Loucy (cell line): ENCODE measurements around the gene PCDHA9.
"Not testable (repeated sequence)": the region's sequence is repeated elsewhere in the genome, so short reads cannot be mapped to it uniquely, and the experiment has no call there.

ENCODE experiments used
- H2AFZ ChIP-seq: fragments of 200-600 bp; sonication (generic); 2 replicates; pipeline ENCODE4 v1.6.0; 2016; ENCODE audit warnings: antibody characterized with exemption, mild to moderate bottlenecking, low read length, moderate library complexity
- H3F3A ChIP-seq: fragments of 200-600 bp; 2 replicates; pipeline ENCODE4 v1.6.0; 2016; ENCODE audit warnings: antibody characterized with exemption, low read depth, mild to moderate bottlenecking
- H3K27me3 ChIP-seq: fragments of 200-600 bp; sonication (generic); 2 replicates; pipeline ENCODE4 v1.6.1; 2014; ENCODE audit warnings: low read length, mild to moderate bottlenecking; ENCODE audit not compliant: insufficient read depth, poor library complexity, severe bottlenecking
- H3K36me3 ChIP-seq: fragments of 200-600 bp; sonication (generic); 2 replicates; pipeline ENCODE4 v1.6.1; 2016; ENCODE audit warnings: low read length; ENCODE audit not compliant: insufficient read depth
- H3K4me1 ChIP-seq: fragments of 200-600 bp; sonication (generic); 2 replicates; pipeline ENCODE4 v1.5.1; 2014; ENCODE audit warnings: low read length, mild to moderate bottlenecking; ENCODE audit not compliant: insufficient read depth, poor library complexity, severe bottlenecking
- H3K4me2 ChIP-seq: fragments of 200-600 bp; sonication (generic); 2 replicates; pipeline ENCODE4 v1.6.0; 2014; ENCODE audit warnings: antibody characterized with exemption, low read length, low read depth, mild to moderate bottlenecking; ENCODE audit not compliant: poor library complexity, severe bottlenecking
- H3K4me3 ChIP-seq: fragments of 200-600 bp; sonication (generic); 2 replicates; pipeline ENCODE4 v1.5.1; 2014; ENCODE audit warnings: low read length, mild to moderate bottlenecking, mixed read lengths; ENCODE audit not compliant: poor library complexity, severe bottlenecking
- H3K79me2 ChIP-seq: fragments of 200-600 bp; sonication (generic); 2 replicates; pipeline ENCODE4 v1.6.1; 2014; ENCODE audit warnings: low read length; ENCODE audit not compliant: insufficient read depth
- H3K9ac ChIP-seq: fragments of 200-600 bp; sonication (generic); 2 replicates; pipeline ENCODE4 v1.6.0; 2014; ENCODE audit warnings: mild to moderate bottlenecking, low read depth, low read length, moderate library complexity; ENCODE audit not compliant: poor library complexity, severe bottlenecking
- H3K9me2 ChIP-seq: fragments of 200-600 bp; sonication (generic); replicated peaks from 2 replicates; pipeline ENCODE4 v1.6.1; 2016; ENCODE audit warnings: low read depth, low read length, mixed read lengths
- H3K9me3 ChIP-seq: fragments of 200-600 bp; sonication (generic); 2 replicates; pipeline ENCODE4 v1.6.1; 2014; ENCODE audit warnings: mild to moderate bottlenecking, antibody characterized with exemption, low read length, low read depth; ENCODE audit not compliant: insufficient read depth
- H4K20me1 ChIP-seq: fragments of 200-600 bp; sonication (generic); 2 replicates; pipeline ENCODE4 v1.6.0; 2014; ENCODE audit warnings: antibody characterized with exemption, low read length, mild to moderate bottlenecking; ENCODE audit not compliant: insufficient read depth, poor library complexity, severe bottlenecking
- CTCF ChIP-seq: fragments of 200-600 bp; sonication (generic); conservative IDR thresholded peaks from 2 replicates; pipeline ENCODE4 v1.5.1; 2014; ENCODE audit warnings: mild to moderate bottlenecking, antibody characterized with exemption, low read length
- EZH2phosphoT487 ChIP-seq: fragments of 200-600 bp; IDR thresholded peaks from 2 replicates; pipeline ENCODE4 v1.6.1; 2018; ENCODE audit warnings: antibody characterized with exemption, mild to moderate bottlenecking, moderate library complexity, borderline replicate concordance

PCDHA9 gene

GRCh38 chr5:140827704-140828361, 20.3 kb upstream of the PCDHA9 start, which contains the start of gene PCDHA6:
TSS of gene PCDHA6 (plus strand) at chr5:140827960. CDS start at chr5:140828092, 132 bp downstream.
- Histone ChIP-seq H3K4me2 (no peak within 1 kb of the TSS), H3K4me1 (no peaks in the 10 kb centered on the region), H2AFZ (no peak within 1 kb of the TSS), H3K4me3 (no peak within 1 kb of the TSS), H3K27me3 (no peaks in the 10 kb centered on the region), H3F3A (no peaks in the 10 kb centered on the region), H3K9me2 (no peaks in the 10 kb centered on the region), H3K36me3 (no peaks in the 10 kb centered on the region), H3K79me2 (no peaks in the 10 kb centered on the region), H3K9me3 (no peaks in the 10 kb centered on the region), H4K20me1 (no peaks in the 10 kb centered on the region), H3K9ac (no peak within 1 kb of the TSS)
- TF ChIP-seq CTCF, result no peak
- TF ChIP-seq EZH2phosphoT487, result no peak

- H3K4me3 ChIP-seq, result no peak overlapping the region
- no peak for TF ChIP-seq EZH2phosphoT487
- TF ChIP-seq CTCF, result no peak
Observed at GRCh38 chr5:140828362-140828737, 19.8 kb upstream of the PCDHA9 start.

GRCh38 chr5:140829511-140830501, 18.4 kb upstream of the PCDHA9 start:
- H3K9me3 ChIP-seq, H3K36me3 ChIP-seq: not testable (repeated sequence)

More at GRCh38 chr5:140828362-140828737, 19.8 kb upstream of the PCDHA9 start:
- no peaks in the 10 kb centered on the region for H3F3A ChIP-seq
- H3K9me3 ChIP-seq, result no peaks in the 10 kb centered on the region
- no peak overlapping the region for H3K4me2 ChIP-seq
- H3K79me2 ChIP-seq, result no peaks in the 10 kb centered on the region
- no peaks in the 10 kb centered on the region for H3K9me2 ChIP-seq
- no peaks in the 10 kb centered on the region for H3K4me1 ChIP-seq
- H2AFZ ChIP-seq, result no peak overlapping the region
- H3K36me3 ChIP-seq, result no peaks in the 10 kb centered on the region
- no peak overlapping the region for H3K9ac ChIP-seq
- no peaks in the 10 kb centered on the region for H4K20me1 ChIP-seq
- H3K27me3 ChIP-seq, result no peaks in the 10 kb centered on the region

More at GRCh38 chr5:140829511-140830501, 18.4 kb upstream of the PCDHA9 start:
- H3K9ac ChIP-seq, H3K27me3 ChIP-seq, H3K79me2 ChIP-seq, H4K20me1 ChIP-seq, H3K4me1 ChIP-seq, H3K9me2 ChIP-seq, H3F3A ChIP-seq, H3K4me2 ChIP-seq, H2AFZ ChIP-seq, H3K4me3 ChIP-seq: not testable (repeated sequence)
